Inferior parietal cortex (tissue), 1 donor: ENCODE results near the gene LRCH1.

ENCODE experiments used
- DNase-seq: peaks from one replicate; pipeline ENCODE4 v3.0.0-alpha.2; 2016; ENCODE audit errors: extremely low spot score

LRCH1 gene

DNA sequence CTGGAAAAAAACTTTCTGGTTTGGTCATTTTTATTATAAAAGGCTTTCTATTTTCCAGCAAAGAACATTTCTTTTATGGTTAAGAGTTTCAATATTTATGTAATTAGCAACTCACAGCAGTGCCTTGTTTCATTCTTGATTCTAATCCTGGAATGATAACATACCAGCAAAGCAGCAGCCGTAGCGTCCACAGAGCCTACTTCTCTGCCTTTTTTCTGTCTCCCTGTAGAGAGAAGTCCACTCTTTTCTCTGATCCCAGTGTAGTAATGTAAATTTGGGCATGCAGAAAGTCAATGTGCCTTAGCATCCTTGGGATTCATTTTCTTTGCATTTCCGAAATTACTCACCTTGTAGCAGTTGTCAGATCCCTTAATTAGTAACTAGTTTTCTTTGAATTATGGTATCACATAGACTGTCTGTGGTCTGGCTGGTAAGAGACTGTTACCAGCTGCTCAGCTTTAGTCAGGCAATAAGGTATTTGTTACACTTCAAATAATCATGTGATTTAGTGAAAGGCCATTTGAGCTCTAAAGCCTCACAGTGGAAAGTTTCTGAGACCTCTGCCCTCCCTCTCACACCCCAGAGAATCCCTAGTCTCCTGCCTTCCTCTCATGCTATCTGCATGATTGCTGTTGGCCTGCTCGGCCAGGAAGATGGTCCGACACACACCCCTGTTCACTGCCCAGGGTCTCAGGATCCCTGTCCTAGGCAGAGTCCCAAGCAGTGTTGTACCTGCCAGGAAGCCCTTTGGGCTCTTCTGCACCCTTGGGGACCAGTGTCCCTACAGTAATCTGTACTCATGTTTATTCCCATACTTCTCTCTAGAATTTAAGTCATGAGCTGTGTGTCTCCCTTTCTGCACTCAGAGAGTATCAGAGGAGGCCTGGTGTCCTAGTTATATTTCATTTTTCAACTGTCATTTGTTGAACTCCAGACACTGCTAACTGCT is 86.3 kb downstream of the LRCH1 start:
- DNase-seq, result no peak

DNA sequence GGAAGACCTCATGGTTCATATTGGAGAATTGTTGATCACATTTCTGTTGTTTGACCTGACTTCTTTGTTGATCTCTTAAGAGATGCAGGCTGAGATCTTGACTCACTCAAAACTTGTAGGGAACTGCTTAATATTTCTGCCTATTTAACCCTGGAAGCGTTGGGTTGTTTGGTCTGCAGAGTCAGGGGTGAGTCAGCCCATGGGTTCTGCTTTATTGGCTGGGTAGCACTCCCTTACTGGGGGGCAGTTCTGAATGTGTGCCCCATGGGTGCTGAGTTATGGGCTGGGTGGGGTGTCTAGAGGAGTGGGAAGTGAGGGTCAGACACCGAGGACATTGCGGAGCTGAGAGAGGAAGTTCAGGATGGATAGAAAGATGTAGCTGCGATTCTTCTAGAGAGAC is 87.9 kb downstream of the LRCH1 start:
- no peak for DNase-seq

DNA sequence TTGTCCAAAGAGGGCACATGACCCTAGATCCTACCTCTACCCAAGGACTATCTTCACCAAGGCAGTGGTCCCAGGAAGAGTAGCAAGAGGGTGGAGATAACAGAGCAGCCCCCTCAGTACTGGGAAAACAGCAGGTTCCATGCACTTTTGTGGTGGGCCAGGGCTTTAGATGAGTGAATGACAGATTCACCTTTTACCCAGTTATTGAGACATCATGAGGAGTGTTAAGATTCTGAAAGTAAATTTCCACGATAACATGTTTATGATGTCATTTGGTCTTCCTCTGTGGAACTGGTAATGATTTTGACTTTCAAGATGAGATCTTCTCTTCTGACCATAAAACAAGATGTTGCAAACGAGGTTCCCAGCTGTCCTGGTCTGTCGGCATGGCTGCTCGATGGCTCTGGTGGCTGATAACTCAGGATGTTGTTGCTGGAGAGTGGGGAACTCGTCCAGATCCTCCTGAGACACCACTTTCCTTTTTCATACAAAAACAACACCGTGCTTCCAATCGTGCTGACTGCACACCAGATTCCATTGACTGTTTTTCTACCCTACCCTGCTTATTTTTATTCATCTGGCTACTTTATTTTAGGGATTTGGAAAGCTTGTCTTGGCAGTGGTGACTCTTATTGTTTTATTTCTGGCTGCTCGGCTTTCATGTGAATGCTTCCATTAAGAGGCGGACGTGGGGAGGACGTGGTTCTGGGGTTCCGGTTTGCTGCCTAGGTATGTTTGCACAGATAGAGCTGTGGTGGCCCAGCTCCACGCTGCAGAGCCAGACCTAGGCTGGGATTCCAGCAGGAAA is 88.5 kb downstream of the LRCH1 start:
- DNase-seq, result no peak

DNA sequence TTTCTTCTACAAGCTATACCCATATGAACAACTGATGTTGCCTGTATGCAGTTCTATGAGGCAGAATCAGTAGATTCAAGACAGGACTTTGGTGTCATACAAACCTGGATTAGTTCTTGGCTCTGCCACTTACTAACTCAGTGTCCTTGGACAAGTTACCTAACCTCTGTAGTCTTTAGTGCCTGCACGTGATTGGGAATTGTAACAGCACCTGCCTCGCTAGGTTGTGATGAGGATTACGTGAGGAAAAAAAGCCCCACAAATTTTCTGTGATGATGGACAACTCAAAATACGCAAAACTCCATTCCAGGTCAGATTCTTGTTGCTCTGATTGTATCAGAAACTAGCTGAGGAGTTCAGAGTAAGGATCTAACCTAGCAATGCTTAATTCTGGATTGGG is 89.3 kb downstream of the LRCH1 start:
- DNase-seq, result no peak

DNA sequence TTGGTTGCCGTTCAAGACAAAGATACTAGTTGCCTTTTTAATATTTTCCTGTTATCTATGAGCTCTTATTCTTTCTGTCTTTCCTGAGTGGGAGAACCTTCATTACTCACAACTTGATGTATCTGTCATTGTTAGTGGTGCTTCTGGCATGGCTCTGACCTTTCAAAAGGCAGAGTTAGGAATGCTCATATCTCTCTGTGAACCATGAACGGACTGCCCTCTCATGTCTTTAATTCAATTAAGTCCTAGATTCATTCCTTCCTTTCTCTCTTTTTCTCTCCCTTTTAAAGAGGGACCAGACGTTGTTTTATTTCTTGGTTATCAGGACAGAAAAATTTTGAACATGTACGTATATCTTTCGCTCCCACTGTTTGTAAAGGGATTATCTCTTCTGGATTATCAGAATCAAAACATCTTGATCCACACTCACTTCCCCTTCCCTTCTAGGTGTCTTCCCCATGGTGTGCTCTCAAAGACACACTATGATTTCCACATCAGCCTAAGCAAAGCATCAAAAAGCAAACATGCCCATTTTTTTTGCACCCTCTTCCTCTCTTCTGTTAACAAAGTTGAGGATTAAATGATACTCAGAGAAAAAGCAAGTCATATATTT is 90.3 kb downstream of the LRCH1 start:
- DNase-seq, result no peak

DNA sequence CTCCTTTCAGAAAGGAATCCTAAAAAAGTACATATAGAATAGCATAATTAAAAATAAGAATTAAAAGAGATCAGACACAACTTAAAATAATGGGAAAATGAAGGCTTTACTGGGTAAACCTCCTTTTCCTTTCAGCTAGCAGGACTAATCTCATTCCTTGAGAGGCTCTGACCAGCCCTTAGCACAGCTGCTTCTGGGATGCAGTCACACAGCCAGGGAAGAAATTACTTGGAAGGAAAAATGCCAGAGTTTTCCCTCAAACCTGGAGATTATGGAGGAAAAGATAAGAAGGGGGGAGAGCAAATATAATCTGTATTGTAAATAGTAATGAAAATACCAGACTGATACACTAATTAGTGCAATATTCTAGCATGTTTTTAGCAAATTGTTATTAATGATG is 91.8 kb downstream of the LRCH1 start:
- no peak for DNase-seq

DNA sequence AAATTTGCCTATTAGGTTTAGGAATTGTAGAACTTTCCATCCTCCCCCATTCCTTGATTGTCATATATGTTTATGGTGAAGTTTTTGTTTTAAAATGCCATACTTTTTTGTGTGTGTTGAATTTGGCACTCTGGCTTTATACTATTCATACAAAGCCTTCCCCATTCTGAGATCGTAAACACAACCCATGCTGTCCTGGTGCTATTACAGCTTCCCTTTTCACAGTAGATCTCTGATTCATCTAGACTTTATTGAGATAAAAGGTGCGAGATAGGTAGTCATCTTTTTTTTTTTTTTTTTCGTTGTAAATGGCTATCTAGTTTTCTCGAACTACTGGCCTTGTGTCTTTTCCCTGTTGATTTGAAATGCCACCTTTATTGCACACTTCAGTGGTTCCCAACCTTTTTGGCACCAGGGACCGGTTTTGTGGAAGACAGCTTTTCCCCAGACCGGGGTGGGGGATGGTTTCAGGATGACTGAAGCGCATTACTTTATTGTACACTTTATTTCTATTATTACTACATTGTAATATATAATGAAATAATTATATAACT is 94.6 kb downstream of the LRCH1 start:
- no peak for DNase-seq

DNA sequence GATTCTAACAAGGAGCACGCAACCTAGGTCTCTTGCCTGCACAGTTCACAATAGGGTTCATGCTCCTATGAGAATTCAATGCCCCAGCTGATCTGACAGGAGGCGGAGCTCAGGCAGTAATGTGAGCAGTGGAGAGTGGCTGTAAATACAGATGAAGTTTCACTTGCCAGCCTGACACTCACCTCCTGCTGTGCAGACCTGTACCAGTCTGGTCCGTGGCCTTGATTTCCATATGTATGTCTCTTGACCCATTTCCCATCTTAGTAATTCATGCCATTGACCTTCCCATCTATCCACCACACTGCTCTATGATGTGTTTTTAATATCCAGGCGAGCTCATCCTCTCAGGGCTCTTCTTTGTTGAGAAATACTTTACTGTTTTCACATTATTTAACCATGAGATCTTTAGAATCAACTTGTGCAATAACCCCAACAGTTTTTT is 95.2 kb downstream of the LRCH1 start:
- DNase-seq, result no peak

DNA sequence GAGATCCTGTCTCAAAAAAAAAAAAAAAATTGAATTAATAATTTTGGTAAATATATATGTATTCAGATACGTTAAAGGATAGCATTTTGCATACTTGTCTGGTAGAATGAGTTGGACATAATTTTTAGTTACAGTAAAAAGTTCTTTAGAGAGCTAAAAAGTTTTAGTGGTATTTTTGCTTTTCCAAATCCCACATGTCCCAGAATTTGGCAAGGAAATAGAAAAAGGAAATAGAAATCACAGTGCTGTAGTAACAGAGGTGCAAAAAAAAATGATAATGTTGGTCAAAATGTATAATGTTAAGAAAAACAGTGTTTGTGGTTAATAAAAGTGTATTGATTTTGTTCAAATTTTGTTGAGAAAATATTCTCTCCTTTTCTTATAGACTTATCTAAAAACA is 96.8 kb downstream of the LRCH1 start:
- DNase-seq, result no peak

DNA sequence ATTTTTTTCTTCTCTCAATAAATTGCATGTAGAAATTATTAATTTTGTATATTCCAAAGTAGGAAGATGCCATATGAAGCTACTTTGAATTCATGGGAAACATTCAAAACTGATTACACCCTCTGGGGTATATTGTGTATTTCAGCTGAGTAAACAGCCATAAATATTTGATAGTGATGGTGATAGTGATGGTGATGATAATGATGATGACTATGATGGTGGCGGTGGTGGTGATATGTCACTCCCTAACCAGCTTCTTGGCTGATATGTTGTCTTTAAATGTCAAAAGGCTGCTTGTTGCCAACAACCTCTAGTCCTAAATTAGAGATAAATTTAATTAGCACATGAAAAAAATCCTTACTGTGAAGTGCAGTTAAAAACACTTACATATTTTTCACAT is 102.0 kb downstream of the LRCH1 start:
- no peak for DNase-seq

DNA sequence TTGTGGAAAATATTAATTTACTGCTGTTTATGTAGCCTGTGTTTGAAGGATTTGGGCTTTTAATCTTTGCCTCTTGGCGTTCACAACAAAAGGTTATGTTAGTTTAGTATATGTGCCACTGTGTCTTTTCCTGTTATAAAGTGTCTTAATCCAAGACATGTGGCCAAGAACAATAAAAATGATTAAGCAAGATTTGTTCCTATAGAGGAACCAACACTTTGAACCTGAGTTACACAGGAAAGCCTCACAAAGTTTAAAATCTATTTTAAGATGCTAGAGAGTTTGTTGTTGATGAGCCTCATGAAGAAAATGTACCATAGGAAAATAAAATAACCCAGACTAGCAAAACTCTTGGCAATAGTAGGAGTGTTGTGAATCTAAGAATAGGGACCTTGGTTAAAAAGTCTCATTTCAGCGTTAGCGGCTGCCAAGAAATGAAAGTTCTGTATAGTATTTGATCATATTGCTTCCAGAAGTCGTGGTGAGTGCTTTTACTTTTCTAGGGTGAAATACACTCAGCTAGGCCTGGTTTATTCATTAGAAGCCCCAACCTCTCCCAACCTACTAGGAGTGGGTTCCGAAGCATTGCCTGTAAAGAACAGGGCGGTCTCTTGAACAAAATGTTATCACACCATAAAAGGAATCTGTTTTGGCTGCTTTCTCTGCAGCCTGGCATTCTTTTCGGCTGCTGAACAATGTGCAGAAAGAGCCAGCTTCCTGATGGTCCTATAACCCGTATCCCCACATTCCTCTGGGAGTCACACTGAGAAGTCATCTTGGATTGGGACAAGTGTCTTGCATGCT is 102.6 kb downstream of the LRCH1 start:
- DNase-seq, result peak; percentile 47

DNA sequence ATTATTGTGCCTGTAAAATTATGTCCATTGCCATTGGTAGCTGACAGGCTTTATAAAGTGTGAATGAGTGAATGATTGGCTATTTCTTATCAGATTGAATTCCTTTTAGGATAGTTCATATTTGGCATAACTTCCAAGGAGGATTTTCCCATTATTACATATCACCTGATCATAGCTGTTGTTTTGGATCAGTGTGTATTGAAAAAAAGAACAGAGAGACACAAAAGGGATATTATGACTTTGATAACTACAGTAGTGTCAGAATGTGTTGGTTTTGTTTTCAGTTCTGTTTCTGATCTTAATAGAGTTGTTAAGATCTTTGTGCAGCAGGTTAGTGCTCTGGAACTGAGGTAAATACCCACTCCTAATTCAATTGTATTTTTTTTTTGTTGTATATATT is 103.8 kb downstream of the LRCH1 start:
- DNase-seq, result no peak

DNA sequence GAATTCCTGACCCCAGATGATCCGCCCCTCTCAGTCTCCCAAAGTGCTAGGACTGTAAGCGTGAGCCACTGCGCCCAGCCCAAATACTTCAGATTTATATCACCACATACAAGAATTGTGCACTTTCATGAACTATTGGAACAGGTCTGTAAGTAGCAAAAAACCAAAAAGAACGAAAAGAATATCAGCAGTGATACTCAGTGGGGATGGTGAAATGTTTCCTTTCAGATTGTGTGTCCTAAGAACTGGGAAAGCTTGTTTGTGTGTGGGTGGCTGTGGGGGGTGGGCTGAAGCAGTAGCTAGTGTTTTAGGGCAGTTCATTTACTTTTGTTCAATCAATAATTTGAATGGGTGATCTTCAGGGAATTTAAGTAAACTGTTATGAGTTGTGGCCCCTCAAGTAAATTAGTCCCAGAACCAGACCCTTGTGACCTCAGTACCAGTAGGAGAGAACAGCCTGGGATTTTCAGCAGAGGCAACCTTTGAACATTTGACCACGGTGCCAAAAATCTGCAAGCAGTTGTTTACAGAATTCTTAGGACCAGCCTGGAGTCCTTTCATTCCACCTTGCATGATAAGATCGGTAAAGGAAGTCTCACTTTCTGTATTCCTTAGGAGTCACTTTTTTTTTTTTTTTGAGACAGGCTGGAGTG is 106.6 kb downstream of the LRCH1 start:
- no peak for DNase-seq

DNA sequence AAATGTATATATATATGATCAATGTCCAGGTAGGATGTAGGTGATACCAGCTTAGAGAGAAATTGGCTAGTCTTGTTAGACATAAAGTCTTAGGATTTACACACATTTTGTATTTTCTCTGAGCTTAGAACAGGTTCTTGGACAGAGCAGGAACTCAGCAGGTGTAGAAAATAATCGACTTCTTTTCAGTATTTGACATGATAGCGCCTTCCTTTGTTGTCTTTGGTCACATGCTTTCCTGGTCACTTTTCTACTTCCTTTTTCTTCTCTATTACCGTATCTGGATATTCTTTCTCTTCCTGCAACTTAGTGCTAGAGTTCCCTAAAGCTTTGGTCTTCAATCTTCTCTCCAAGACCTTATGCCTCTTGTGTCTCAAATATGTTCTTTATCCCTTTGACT is 107.4 kb downstream of the LRCH1 start:
- no peak for DNase-seq

DNA sequence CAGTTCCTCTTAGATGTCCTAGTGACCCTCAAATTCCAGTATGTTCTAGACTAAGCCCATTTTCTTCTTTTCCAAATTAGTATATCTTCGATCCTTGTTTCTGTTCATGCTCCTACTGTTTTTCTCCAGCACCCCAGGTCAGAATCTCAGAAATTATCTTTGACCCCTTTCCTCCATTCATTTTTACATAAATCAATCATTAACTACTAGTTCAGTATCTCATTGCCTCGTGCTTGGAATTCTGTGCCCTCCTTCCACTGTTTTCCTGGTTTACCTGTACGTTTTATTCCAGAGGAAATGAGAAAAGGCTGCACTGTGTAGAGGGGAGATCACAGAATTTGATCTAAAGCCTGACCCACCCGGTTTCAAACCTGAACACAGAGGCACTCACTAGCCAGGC is 107.9 kb downstream of the LRCH1 start:
- DNase-seq, result no peak

DNA sequence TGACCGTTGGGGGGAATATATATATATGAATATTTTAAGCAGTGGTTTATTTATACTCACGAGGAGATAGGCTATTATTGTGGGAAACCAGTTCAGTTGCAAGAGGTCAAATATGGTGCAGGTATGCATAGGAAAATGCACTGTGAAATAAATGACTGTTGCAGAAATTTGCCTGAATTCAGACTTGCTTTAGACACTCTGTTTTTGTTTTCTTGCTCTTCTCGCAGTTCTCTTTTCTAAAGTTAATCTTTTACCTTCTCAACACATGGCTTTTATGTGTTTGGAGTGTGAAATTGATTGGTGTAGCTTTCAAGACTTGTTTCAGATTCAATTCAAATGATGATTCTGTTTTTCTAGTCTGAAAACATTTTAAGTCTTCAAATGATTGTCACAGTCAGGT is 109.7 kb downstream of the LRCH1 start:
- no peak for DNase-seq

DNA sequence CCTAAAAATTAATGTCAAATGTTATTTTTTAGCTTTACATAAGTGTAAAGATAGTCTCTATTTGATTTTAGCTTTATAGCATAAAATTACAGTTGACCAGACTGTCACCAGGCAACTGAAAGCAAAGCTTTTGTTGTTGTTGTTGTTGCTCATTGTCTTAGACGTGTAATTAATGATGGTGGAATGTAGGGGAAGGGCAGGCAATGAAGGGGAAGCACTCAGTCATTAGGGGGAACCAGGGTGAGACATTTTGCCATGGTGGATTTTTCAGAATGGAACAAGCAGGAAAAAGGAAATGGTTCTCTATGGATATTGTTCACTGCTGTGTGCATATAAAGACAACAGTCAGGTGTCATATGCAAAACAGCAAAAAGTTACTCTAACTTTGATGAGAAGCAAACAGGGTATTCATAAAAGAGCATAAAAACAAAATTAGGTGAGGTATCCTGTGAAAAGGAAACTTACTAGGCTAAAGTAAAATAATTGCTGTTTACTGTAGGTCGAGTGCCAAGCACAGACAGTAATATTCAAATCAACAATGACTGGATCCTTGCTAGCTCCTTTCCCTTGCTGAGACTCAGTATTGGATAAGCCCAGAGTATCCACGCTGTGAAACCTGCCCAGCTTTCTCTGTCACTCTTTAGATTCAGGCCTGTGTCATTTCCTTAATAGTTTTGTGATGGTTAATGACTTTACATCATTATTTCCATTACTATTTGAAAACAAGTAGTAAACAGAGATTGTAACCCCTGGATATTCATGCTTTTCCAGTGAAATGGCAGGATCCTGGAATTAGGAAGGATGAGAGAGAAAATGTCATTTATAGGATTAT is 110.5 kb downstream of the LRCH1 start:
- DNase-seq, result no peak

DNA sequence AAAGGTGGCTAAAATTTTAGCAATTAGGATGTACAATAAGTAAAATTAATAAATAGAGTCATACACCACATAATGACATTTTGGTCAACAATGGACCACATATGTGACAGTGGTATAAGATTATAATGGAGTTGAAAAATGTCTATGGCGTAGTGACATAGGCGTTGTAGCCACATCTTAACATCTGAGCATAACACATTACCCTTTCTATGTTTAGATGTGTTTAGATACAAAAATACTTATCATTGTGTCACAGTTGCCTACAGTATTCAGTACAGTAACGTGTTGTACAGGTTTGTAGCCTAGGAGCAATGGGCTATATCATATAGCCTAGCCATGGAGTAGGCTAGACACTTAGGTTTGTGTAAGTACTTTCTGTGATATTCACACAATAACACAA is 111.2 kb downstream of the LRCH1 start:
- no peak for DNase-seq

DNA sequence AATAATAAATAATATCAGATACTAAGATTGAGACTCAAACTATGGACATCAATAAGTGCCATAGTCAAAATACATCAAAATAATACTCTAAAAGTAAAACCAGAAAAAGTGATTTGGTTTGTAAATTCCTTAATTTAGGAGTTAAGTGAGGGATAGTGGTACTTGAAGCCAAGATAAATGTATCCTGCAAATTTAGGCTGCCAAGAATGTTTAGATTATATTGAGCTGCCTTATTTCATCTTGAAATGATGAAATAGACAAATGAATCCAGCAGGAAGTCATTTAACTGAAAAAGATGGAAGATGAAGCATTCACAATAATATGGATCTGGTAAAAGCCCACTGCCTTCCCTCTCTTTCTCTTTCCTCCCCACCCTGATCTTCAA is 112.3 kb downstream of the LRCH1 start:
- DNase-seq, result no peak
